ENCODE results near the gene VKORC1L1.
"Not testable (repeated sequence)": the region's sequence is repeated elsewhere in the genome, so short reads cannot be mapped to it uniquely, and the experiment has no call there.

Gene VKORC1L1

GRCh38 chr7:65979583-65980477 lies 107.0 kb downstream of the VKORC1L1 start:
- FAIRE-seq, result no peak

GRCh38 chr7:65980478-65981250 lies 107.8 kb downstream of the VKORC1L1 start:
- FAIRE-seq, result no peak

DNA sequence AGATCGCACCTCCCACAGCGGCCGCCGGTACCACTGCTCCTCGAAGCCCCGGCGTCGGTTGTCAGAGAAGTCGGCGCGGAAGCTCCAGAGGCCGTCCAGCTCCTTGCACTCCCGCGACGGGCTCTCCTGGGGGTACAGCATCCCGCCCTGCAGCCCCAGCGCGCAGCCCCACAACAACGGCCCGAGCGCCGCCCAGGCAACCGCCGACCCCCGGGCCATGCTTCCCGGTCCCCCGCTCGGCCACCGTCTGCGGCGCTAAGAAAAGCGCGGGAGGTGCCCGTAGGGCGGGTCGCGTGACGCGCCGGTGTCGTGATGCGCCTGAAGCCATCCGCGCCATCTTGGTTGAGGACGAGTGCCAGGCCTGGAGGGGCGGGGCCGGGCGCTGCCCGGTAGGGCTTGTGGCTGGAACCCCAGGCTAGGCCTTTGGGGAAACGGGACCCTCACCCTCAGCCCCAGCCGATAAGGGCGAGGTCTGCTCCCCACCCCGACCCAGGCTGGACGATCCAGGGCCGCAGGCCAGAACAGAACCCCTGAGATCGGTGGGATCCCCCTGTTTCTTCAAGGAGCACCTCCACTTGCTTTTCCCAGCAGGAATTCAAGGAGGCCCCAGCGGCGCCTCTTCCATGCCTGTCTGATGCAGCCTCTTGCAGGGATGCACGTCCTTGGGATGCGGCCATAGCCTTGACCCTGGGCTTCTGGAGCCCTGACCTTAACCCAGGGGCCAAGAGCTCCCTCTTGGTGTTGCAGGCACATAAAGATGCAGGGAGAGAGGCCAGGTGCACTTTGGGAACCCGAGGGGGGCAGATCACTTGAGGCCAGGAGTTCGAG lies 109.3 kb downstream of the VKORC1L1 start, which contains the start of gene GUSB:
Gene GUSB, minus strand, starts transcription at position 249 of the 828 bp plus-strand sequence. Its CDS starts 30 bp downstream, at position 219.
- no peak for FAIRE-seq

DNA sequence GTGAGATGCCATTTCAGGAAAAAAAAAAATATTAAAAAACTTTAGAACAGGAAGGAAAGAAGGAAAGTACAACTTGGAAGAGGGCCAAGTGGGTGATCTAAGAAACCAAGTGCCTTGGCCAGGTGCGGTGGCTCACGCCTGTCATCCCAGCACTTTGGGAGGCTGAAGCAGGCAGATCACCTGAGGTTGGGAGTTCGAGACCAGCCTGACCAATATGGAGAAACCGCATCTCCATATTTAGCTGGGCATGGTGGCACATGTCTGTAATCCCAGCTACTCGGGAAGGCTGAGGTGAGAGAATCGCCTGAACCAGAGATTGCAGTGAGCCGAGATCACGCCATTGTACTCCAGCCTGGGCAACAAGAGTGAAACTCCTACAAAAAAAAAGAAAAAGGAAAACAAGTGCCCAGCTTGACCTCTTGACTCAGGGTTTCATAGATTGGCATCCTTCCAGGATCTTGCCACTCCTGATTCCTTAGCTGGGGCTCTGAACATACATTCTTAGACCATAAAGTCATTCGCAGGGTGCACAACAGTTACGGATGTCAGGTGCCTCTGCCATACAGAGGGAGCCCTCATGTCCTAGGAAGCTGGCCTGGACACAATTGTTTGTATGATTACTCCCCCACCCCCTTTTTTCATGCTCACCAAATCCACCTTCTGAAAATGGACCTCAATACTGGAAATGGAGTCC lies 111.2 kb downstream of the VKORC1L1 start:
- no peak for FAIRE-seq

DNA sequence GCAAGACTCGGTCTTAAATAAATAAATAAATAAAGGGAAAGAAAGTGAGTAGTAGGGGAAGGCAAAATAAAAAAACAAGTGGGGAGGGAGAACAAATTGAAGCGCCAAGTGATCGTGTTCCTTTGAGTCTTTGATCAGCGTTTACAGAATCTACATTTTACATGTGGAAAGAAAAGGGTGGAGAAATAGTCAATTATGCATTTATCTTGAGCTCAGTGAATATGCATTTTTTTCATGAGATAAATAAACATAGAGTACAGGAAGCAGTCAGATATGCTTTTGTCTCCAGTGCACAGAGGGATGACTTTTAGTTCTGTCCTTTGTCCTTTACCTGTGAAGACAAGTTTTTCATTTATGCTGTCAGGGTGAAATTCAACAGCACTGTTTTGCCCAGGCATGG lies 115.2 kb downstream of the VKORC1L1 start:
- FAIRE-seq, result no peak

DNA sequence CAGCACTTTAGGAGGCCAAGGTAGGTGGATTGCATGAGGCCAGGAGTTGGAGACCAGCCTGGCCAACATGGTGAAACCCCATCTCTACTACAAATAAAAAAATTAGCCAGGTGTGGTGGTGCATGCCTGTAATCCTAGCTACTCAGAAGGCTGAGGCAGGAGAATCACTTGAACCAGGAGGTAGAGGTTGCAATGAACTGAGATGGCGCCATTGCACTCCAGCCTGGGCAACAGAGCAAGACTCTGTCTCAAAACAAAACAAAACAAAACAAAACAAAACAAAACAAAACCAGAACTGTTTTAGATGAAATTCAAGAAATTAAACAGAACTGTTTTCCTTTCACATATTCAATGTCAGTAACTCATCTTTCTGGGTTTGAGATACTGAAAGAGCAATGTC lies 115.6 kb downstream of the VKORC1L1 start:
- not testable (repeated sequence) for FAIRE-seq

DNA sequence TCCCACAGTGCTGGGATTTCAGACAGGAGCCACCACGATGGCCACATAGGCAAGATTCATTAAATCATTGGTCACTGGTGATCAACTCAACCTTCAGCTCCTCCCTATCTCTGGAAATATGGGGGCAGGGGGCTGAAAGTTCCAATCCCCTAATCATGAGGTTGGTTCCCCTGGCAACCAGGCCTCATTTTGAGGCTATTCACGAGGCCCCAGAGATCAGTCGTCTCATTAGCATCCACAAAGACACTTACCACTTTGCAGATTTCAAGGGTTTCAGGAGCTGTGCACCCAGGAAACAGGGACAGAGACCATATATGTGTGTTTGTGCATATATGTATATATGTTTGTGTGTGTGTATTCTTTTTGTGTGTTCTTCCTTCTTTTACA lies 116.8 kb downstream of the VKORC1L1 start:
- FAIRE-seq, result no peak

- not testable (repeated sequence) for FAIRE-seq
Observed at GRCh38 chr7:65991829-65992228, 119.0 kb downstream of the VKORC1L1 start.

GRCh38 chr7:65992526-65992925 lies 119.7 kb downstream of the VKORC1L1 start:
- no peak for FAIRE-seq

DNA sequence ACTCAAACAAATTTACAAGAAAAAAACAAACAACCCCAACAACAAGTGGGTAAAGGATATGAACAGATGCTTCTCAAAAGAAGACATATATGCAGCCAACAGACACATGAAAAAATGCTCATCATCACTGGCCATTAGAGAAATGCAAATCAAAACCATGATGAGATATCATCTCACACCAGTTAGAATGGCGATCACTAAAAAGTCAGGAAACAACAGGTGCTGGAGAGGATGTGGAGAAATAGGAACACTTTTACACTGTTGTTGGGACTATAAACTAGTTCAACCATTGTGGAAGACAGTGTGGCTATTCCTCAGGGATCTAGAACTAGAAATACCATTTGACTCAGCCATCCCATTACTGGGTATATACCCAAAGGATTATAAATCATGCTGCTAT lies 122.1 kb downstream of the VKORC1L1 start:
- not testable (repeated sequence) for FAIRE-seq

- not testable (repeated sequence) for FAIRE-seq
Observed at GRCh38 chr7:66000823-66001417, 128.0 kb downstream of the VKORC1L1 start.

DNA sequence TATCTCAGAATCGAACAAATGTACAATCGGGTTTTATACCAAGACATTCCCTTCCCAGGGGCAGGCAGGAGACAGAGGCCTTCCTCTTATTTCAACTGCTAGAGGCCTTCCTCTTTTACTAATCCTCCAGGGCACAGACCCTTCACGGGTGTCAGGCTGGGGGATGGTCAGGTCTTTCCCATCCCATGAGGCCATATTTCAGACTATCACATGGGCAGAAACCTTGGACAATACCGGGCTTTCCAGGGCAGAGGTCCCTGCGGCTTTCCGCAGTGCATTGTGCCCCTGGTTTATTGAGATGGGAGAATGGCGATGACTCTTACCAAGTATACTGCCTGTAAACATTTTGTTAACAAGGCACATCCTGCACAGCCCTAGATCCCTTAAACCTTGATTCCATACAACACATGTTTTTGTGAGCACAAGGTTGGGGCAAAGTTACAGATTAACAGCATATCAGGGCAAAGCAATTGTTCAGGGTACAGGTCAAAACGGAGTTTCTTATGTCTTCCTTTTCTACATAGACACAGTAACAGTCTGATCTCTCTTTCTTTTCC lies 132.3 kb downstream of the VKORC1L1 start:
- FAIRE-seq, result not testable (repeated sequence)

DNA sequence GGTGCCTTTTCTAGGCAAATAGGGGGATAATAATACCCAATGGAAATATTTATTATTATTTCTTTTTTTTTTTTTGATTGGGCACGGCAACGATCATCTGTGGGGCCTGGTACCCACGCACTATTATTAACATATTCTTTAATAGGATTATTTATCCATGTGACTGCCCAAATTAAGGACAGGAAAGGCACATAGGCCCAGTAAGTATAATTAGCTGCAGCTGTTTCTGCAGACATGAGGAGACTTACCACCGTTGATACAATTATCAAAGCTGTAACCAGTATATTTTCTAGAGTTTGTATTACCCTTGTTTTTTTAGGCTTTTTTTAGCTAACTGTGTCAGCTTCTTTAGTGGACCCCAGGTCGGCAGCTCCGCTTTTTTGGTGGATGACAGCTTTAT lies 134.4 kb downstream of the VKORC1L1 start:
- FAIRE-seq, result no peak

Data from islet of Langerhans (tissue), 1 donor.